Measurements from ENCODE around the gene KIR2DL1.
"Not testable (repeated sequence)": the region's sequence is repeated elsewhere in the genome, so short reads cannot be mapped to it uniquely, and the experiment has no call there.

Gene KIR2DL1

DNA sequence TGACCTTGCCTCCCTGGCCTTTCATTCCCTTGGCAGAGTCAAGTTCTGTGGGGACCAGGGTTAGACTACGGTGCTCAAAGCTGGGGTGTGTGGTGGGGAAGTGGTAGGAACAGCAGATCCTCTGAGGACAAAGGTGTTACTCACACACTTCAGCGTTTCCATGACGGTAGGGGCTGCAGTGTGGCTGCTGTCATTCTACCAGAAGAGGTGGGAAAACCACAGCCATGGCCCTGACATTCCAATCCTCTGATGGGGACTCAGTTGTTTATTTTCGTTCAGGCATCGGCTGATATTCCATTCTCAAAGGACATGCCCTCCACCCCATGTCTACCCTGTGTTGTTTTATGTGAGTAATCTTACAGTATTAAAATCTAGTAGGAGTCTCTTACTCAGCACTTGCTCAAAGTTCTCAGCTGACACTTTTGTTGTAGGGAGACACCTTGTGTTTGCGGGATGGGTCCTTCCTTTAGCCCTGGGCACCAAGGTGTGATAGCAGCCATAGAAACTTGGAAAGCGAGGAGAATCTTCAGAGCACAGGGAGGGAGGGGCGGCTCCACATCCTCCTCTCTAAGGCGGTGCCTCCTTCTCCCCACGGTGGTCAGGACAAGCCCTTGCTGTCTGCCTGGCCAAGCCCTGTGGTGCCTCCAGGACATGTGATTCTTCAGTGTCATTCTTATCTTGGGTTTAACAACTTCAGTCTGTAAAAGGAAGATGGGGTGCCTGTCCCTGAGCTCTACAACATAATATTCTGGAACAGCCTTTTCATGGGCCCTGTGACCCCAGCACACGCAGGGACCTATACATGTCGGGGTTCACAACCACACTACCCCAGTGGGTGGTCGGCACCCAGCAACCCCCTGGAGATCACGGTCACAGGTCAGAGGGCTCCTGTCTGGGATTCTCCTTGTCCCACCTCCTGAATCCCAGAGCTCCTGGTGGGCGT, 1.7 kb downstream of the KIR2DL1 start:
- DNase-seq, result not testable (repeated sequence)

- DNase-seq, result not testable (repeated sequence)
These were observed 3.1 kb downstream of the KIR2DL1 start for GRCh38 chr19:54772666-54773065.

DNA sequence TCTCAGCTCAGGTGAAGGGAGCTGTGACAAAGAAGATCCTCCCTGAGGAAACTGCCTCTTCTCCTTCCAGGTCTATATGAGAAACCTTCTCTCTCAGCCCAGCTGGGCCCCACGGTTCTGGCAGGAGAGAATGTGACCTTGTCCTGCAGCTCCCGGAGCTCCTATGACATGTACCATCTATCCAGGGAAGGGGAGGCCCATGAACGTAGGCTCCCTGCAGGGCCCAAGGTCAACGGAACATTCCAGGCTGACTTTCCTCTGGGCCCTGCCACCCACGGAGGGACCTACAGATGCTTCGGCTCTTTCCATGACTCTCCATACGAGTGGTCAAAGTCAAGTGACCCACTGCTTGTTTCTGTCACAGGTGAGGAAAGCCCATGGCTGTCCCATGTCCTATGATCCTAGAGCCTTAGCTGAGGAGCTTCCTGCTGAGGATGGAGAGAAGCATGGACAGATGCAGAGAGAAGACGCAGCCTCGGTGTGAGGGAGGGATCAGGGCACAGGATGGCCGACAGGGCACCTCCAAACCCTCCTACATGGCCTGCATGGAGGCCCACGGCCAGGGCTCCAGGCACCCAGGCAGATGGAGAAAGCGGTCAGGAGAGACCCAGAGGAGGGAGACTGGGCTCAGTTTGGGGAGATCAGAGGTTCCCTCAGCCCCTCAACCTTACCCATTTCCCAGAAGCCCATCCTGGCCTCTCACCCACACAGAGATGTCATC, 5.7 kb downstream of the KIR2DL1 start:
- not testable (repeated sequence) for DNase-seq

- DNase-seq, result not testable (repeated sequence)
These were observed 6.2 kb downstream of the KIR2DL1 start for GRCh38 chr19:54775830-54776229.

GRCh38 chr19:54777851-54778250, 8.3 kb downstream of the KIR2DL1 start:
- DNase-seq, result not testable (repeated sequence)

DNA sequence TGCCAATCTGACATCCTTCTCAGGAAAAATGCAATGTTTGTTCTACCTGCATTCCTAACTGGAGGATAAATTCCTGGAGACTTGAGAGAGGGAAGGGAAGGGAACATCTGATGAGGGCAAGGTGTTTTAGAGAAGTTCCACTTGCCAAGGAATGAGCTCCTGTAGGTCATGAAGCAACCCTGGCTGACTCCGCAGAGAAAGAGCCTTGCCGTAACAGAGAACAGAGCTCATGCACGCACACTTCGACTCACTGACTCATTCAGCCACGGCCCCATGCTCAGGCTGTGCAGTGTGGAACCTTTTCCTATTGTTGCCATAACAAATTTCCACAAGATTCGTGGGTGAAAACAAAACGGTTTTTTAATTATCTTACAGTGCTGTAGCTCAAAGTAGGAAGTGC, 9.3 kb downstream of the KIR2DL1 start:
- not testable (repeated sequence) for DNase-seq

GRCh38 chr19:54782916-54783315, 13.3 kb downstream of the KIR2DL1 start:
- DNase-seq, result not testable (repeated sequence)

DNA sequence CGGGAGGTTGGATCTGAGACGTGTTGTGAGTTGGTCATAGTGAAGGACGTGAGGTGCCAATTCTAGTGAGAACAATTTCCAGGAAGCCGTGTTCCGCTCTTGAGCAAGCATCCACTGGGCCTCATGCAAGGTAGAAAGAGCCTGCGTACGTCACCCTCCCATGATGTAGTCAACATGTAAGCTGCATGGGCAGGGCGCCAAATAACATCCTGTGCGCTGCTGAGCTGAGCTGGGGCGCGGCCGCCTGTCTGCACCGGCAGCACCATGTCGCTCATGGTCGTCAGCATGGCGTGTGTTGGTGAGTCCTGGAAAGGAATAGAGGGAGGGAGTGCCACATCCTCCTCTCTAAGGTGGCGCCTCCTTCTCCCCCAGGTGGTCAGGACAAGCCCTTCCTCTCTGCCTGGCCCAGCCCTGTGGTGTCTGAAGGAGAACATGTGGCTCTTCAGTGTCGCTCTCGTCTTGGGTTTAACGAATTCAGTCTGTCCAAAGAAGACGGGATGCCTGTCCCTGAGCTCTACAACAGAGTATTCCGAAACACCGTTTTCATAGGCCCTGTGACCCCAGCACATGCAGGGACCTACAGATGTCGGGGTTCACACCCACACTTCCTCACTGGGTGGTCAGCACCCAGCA, 16.6 kb downstream of the KIR2DL1 start:
- DNase-seq, result not testable (repeated sequence)

DNA sequence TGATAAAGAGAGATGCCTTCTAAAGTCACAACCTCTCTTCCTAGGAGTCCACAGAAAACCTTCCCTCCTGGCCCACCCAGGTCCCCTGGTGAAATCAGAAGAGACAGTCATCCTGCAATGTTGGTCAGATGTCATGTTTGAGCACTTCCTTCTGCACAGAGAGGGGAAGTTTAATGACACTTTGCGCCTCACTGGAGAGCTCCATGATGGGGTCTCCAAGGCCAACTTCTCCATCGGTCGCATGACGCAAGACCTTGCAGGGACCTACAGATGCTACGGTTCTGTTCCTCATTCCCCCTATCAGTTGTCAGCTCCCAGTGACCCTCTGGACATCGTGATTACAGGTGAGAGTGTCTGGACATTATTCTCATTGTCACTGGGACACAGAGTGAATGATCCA, 18.6 kb downstream of the KIR2DL1 start:
- peak in 3 of 14 donors; percentile 1 to 2 (median 2) for DNase-seq

DNA sequence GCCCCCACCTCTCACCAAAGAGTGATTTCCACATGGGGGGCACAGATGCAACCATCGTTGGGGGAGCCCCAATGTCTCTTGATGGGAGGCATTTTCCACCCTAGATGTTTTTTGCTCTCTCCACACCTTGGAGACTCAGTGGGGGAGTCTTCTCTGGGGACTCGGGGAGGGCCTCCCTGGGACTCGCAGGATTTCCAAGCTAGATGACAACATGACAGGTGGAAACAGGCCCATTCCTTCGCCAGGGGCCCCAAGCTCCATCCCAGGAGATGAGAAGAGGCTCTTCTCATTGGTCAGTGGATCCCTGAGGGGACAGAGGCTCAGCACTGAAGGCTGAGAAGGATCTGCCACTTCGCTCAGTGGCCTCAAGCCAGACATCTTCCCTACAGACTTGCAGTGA, 21.1 kb downstream of the KIR2DL1 start:
- no peak for DNase-seq

GRCh38 chr19:54791476-54791875, 21.9 kb downstream of the KIR2DL1 start:
- no peak for DNase-seq

DNA sequence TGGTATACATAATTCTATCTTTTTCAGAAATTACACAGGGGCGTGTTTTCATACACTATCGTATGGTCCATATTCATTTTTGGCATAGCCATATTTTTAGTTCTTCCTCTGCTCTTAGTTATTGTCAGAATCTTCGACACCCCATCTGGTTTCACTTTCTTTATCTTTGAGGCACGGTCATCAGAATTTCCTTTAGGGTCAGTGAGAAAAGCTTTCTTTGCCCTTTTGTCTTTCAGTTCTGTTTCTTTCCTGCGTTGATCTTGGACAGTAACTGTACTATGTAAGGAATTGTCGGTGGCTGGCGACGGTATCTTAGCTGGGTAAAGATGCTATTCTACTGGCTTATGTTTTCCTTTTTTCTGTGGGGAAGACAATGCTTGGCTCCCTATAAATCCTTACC, 23.2 kb downstream of the KIR2DL1 start:
- no peak for DNase-seq

DNA sequence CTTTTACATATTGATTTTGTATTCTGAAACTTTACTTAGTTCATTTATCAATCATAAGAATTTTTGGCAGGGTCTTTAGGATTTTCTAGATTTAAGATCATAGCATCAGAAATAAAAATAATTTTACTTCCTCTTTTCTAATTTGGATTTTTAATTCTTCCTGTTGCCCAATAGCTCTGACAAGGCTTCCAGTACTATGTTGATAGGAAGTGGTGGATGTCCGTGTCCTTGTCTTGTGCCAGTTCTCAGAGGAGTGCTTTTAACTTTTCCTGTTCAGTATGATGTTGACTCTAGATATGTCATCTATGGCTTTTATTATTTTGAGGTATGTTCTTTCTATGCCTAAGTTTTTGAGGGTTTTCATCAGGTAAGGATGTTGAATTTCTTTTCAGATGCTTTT, 26.2 kb downstream of the KIR2DL1 start:
- DNase-seq, result no peak

DNA sequence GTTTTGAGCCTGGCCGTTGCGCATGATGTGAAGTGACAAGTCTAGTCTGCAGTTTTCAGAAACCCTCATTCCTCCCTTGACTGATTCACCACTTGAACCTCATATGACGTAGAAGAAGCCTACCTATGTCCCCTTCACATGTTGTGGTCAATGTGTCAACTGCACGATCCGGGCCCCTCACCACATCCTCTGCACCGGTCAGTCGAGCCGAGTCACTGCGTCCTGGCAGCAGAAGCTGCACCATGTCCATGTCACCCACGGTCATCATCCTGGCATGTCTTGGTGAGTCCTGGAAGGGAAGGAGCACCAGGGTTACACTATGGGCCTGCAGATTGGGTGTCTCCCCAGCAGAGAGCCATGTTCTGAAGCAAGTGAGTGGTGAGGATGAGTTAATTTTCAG, 33.8 kb downstream of the KIR2DL1 start, which contains the start of gene KIR2DL4:
Gene KIR2DL4, plus strand, starts transcription at position 201 of the 400 bp plus-strand sequence. Its CDS starts 42 bp downstream, at position 243.
- no peak for DNase-seq

GRCh38 chr19:54804101-54804500, 34.5 kb downstream of the KIR2DL1 start:
- no peak for DNase-seq

DNA sequence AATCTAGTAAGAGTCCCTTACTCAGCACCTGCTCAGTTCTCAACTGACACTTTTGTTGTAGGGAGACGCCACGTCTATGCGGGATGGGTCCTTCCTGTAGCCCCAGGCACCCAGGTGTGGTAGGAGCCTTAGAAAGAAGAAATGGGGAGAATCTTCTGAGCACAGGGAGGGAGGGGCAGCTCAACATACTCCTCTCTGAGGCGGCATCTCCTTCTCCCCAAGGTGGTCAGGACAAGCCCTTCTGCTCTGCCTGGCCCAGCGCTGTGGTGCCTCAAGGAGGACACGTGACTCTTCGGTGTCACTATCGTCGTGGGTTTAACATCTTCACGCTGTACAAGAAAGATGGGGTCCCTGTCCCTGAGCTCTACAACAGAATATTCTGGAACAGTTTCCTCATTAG, 35.0 kb downstream of the KIR2DL1 start:
- no peak for DNase-seq

- no peak for DNase-seq
These were observed 36.3 kb downstream of the KIR2DL1 start for GRCh38 chr19:54805665-54806515.

DNA sequence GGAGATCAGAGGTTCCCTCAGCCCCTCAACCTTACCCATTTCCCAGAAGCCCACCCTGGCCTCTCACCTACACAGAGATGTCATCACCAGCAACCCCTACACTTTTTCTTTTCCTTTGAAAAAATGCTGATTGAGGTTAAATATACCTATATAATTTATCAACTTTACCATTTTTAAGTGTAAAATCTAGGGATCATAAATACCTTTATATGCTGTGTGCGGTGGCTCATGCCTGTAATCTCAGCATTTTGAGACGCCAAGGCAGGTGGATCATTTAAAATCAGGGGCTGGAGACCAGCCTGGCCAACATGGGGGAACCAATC, 36.9 kb downstream of the KIR2DL1 start:
- DNase-seq, result no peak

GRCh38 chr19:54814571-54814970, 45.0 kb downstream of the KIR2DL1 start:
- not testable (repeated sequence) for DNase-seq

GRCh38 chr19:54816251-54816650, 46.7 kb downstream of the KIR2DL1 start, which contains the start of gene KIR3DL1:
Gene KIR3DL1 (plus strand): TSS chr19:54816468.
- not testable (repeated sequence) for DNase-seq

- DNase-seq, result no peak
These were observed 48.3 kb downstream of the KIR2DL1 start for GRCh38 chr19:54817670-54818536.

Measured in C1 segment of cervical spinal cord (tissue), 14 donors.